IMR-90 (cell line): ENCODE results near the gene UNC13A.

Experiments
- CEBPB ChIP-seq: IDR thresholded peaks from 2 replicates; pipeline ENCODE4 v1.6.1; 2012; ENCODE audit warnings: low read depth, low read length, improper control_type of control experiment
- CHD1 ChIP-seq: IDR thresholded peaks from 2 replicates; pipeline ENCODE4 v1.6.1; 2012; ENCODE audit warnings: low read depth, low read length, improper control_type of control experiment
- CTCF ChIP-seq: conservative IDR thresholded peaks from 2 replicates; pipeline ENCODE4 v1.5.1; 2012; ENCODE audit warnings: mild to moderate bottlenecking, low read depth, low read length, improper control_type of control experiment
- FOS ChIP-seq: fragments of 150-350 bp; IDR thresholded peaks from 2 replicates; pipeline ENCODE4 v1.6.1; 2016; ENCODE audit warnings: low read depth, low read length
- MAZ ChIP-seq: IDR thresholded peaks from 2 replicates; pipeline ENCODE4 v1.6.1; 2012; ENCODE audit warnings: low read depth, mild to moderate bottlenecking, low read length, improper control_type of control experiment, moderate library complexity, borderline replicate concordance
- MXI1 ChIP-seq: IDR thresholded peaks from 2 replicates; pipeline ENCODE4 v1.6.1; 2012; ENCODE audit warnings: low read depth, mild to moderate bottlenecking, low read length, moderate library complexity, borderline replicate concordance
- NFE2L2 ChIP-seq: fragments of 150-350 bp; IDR thresholded peaks from 2 replicates; pipeline ENCODE4 v1.6.1; 2016; ENCODE audit warnings: low read depth, mild to moderate bottlenecking, low read length
- POLR2A ChIP-seq: IDR thresholded peaks from 2 replicates; pipeline ENCODE4 v1.6.1; 2012; ENCODE audit warnings: mild to moderate bottlenecking, low read depth, low read length
- RAD21 ChIP-seq: IDR thresholded peaks from 2 replicates; pipeline ENCODE4 v1.6.1; 2012; ENCODE audit warnings: low read length, improper control_type of control experiment
- RCOR1 ChIP-seq: IDR thresholded peaks from 2 replicates; pipeline ENCODE4 v1.6.1; 2012; ENCODE audit warnings: mild to moderate bottlenecking, low read length, improper control_type of control experiment; ENCODE audit not compliant: insufficient replicate concordance
- RFX5 ChIP-seq: IDR thresholded peaks from 2 replicates; pipeline ENCODE4 v1.8.0; 2012; ENCODE audit warnings: low read depth, mild to moderate bottlenecking, low read length, moderate library complexity
- SMC3 ChIP-seq: fragments of 150-350 bp; IDR thresholded peaks from 2 replicates; pipeline ENCODE4 v1.6.1; 2016; ENCODE audit warnings: low read depth, mild to moderate bottlenecking, antibody characterized with exemption, low read length, moderate library complexity
- USF2 ChIP-seq: fragments of 150-350 bp; IDR thresholded peaks from 2 replicates; pipeline ENCODE4 v1.6.1; 2017; ENCODE audit warnings: mild to moderate bottlenecking, antibody characterized with exemption, low read length, low read depth
- TF ChIP-seq, protein P1 (sequence below): fragments of 150-350 bp; IDR thresholded peaks from 2 replicates; pipeline ENCODE4 v1.6.1; 2016; ENCODE audit warnings: low read depth, mild to moderate bottlenecking, low read length, moderate library complexity, borderline replicate concordance

- TF ChIP-seq, protein P1, sequence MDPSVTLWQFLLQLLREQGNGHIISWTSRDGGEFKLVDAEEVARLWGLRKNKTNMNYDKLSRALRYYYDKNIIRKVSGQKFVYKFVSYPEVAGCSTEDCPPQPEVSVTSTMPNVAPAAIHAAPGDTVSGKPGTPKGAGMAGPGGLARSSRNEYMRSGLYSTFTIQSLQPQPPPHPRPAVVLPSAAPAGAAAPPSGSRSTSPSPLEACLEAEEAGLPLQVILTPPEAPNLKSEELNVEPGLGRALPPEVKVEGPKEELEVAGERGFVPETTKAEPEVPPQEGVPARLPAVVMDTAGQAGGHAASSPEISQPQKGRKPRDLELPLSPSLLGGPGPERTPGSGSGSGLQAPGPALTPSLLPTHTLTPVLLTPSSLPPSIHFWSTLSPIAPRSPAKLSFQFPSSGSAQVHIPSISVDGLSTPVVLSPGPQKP, result no peak
- TF ChIP-seq CTCF, result no peak
- no peak for TF ChIP-seq CEBPB
- no peak for TF ChIP-seq RFX5
- no peak for TF ChIP-seq RCOR1
- no peak for TF ChIP-seq RAD21
- no peak for TF ChIP-seq POLR2A
- no peak for TF ChIP-seq FOS
- TF ChIP-seq USF2, result no peak
- TF ChIP-seq MXI1, result no peak
- no peak for TF ChIP-seq SMC3
- TF ChIP-seq MAZ, result no peak
- TF ChIP-seq CHD1, result no peak
- no peak for TF ChIP-seq NFE2L2
Observed at GRCh38 chr19:17604372-17605025, 83.7 kb downstream of the UNC13A start.
